ENCODE data around the gene CYREN. TPM values are rescaled to one million over a fixed set of nuclear protein-coding genes. Genes with fewer than 3 reads are reported as not detected.

CYREN gene
- total and polyA plus RNA-seq, 2 of the 13 experiments (the other 11 are each of a cell fraction or from before 2014, with no cell fraction given) = 20.7 to 60.7 TPM

DNA sequence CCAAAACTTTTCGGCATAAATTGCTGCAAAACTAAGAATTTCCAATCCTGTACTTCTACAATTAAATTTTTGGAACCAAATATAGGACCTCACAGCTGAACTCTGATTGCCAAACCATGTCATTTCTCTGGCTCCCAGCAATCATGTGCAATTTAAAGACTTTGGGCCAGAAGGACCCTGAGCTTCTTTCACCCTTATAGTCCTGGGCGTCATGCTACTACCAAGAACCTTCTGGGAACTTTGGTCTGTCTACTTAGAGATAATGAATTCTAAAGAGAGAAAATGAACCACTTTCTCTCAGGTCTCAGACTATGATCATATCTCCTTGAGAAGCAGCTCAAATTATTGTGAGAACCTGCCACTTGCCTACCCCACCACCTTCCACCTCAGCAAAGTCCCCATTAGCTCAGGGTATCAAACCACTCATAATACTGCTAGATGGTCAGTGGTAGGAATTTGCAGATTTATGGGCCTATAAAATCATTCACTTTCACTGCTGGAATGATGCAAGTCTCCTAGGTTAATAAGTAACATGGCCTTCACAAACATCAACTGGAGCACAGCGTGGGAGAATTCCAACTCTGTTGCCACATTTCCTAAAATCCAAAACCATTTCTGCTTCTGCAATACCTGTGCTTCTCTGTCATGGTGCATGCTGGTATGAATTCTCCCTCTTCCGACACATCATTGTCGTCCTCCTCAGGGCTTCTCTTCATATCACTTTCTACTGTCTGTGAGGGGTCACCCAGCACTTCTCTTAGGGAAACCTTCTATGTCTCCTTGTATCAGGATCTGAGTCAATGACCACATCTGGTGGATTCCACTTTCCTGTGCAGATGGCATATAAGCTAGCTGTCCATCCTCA is 47.4 kb upstream of the CYREN start (continued):
- TF ChIP-seq ZNF691 (CRISPR knock-in tag; IDR thresholded peaks at IDR 0.05; ENCODE audit: borderline replicate concordance, low read depth) (no peak), AFF4 (CRISPR knock-in tag; IDR thresholded peaks at IDR 0.05) (no peak), ZNF362 (CRISPR knock-in tag; IDR thresholded peaks at IDR 0.05; ENCODE audit: borderline replicate concordance) (no peak), ZNF24 (IDR thresholded peaks at IDR 0.05) (no peak), ATF4 (CRISPR knock-in tag; IDR thresholded peaks at IDR 0.05) (peak; percentile 34 to 93; a peak in 3 of 4 replicates), ZNF317 (CRISPR knock-in tag; IDR thresholded peaks at IDR 0.05) (no peak), SRY (CRISPR knock-in tag; IDR thresholded peaks at IDR 0.05) (no peak), ZNF446 (CRISPR knock-in tag; IDR thresholded peaks at IDR 0.05) (no peak), ZFY (CRISPR knock-in tag; IDR thresholded peaks at IDR 0.05) (peak; percentile 38; the same call in 1 of the 2 replicates)
- TF ChIP-seq, protein P1, sequence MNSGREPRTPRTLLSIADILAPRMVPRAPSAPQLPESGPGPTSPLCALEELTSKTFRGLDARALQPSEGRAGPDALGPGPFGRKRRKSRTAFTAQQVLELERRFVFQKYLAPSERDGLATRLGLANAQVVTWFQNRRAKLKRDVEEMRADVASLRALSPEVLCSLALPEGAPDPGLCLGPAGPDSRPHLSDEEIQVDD (CRISPR knock-in tag; IDR thresholded peaks at IDR 0.05; ENCODE audit: borderline replicate concordance) = no peak
- TF ChIP-seq, protein P2, sequence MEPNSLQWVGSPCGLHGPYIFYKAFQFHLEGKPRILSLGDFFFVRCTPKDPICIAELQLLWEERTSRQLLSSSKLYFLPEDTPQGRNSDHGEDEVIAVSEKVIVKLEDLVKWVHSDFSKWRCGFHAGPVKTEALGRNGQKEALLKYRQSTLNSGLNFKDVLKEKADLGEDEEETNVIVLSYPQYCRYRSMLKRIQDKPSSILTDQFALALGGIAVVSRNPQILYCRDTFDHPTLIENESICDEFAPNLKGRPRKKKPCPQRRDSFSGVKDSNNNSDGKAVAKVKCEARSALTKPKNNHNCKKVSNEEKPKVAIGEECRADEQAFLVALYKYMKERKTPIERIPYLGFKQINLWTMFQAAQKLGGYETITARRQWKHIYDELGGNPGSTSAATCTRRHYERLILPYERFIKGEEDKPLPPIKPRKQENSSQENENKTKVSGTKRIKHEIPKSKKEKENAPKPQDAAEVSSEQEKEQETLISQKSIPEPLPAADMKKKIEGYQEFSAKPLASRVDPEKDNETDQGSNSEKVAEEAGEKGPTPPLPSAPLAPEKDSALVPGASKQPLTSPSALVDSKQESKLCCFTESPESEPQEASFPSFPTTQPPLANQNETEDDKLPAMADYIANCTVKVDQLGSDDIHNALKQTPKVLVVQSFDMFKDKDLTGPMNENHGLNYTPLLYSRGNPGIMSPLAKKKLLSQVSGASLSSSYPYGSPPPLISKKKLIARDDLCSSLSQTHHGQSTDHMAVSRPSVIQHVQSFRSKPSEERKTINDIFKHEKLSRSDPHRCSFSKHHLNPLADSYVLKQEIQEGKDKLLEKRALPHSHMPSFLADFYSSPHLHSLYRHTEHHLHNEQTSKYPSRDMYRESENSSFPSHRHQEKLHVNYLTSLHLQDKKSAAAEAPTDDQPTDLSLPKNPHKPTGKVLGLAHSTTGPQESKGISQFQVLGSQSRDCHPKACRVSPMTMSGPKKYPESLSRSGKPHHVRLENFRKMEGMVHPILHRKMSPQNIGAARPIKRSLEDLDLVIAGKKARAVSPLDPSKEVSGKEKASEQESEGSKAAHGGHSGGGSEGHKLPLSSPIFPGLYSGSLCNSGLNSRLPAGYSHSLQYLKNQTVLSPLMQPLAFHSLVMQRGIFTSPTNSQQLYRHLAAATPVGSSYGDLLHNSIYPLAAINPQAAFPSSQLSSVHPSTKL (CRISPR knock-in tag; IDR thresholded peaks at IDR 0.05) = peak; percentile 67
